Neural progenitor cell (in vitro differentiated cells): ENCODE results near the gene GARIN5A. TPM values are rescaled to one million over a fixed set of nuclear protein-coding genes. Genes with fewer than 3 reads are reported as not detected.

Source experiments
- DNase-seq: peaks from one replicate; pipeline ENCODE4 v3.0.0-alpha.2; 2016; ENCODE audit warnings: low spot score
- H2AFZ ChIP-seq: fragments of 200-600 bp; sonication (generic); replicated peaks from 2 replicates; pipeline ENCODE4 v1.6.1; 2016; ENCODE audit warnings: antibody characterized with exemption
- H3F3A ChIP-seq: fragments of 200-600 bp; sonication (generic); 2 replicates; pipeline ENCODE4 v1.6.1; 2016; ENCODE audit warnings: antibody characterized with exemption, low read depth
- H3K27ac ChIP-seq: fragments of 200-600 bp; sonication (generic); 2 replicates; pipeline ENCODE4 v1.5.1; 2016; ENCODE audit warnings: mild to moderate bottlenecking
- H3K27me3 ChIP-seq: fragments of 200-600 bp; sonication (generic); 2 replicates; pipeline ENCODE4 v1.6.1; 2016; ENCODE audit warnings: mild to moderate bottlenecking, moderate library complexity
- H3K36me3 ChIP-seq: fragments of 200-600 bp; sonication (generic); 2 replicates; pipeline ENCODE4 v1.5.1; 2016
- H3K4me1 ChIP-seq: fragments of 200-600 bp; sonication (generic); 2 replicates; pipeline ENCODE4 v1.6.1; 2016; ENCODE audit warnings: mixed run types
- H3K4me2 ChIP-seq: fragments of 200-600 bp; sonication (generic); 2 replicates; pipeline ENCODE4 v1.6.1; 2016
- H3K4me3 ChIP-seq: fragments of 200-600 bp; sonication (generic); 2 replicates; pipeline ENCODE4 v1.5.1; 2016
- H3K79me2 ChIP-seq: fragments of 200-600 bp; sonication (generic); 2 replicates; pipeline ENCODE4 v1.6.1; 2016; ENCODE audit warnings: low read depth
- H3K9ac ChIP-seq: fragments of 200-600 bp; sonication (generic); 2 replicates; pipeline ENCODE4 v1.6.1; 2016
- H3K9me3 ChIP-seq: fragments of 200-600 bp; sonication (generic); 2 replicates; pipeline ENCODE4 v1.5.1; 2016; ENCODE audit warnings: low read depth
- H4K20me1 ChIP-seq: fragments of 200-600 bp; sonication (generic); 2 replicates; pipeline ENCODE4 v1.6.1; 2016; ENCODE audit warnings: low read depth
- H3K27ac Mint-ChIP-seq: 3 replicates; pipeline ENCODE4 v1.8.0; 2021; ENCODE audit warnings: mixed read lengths
- H3K27me3 Mint-ChIP-seq: 2 replicates; pipeline ENCODE4 v1.8.0; 2022; ENCODE audit warnings: low read depth, mild to moderate bottlenecking, inconsistent platforms, moderate library complexity, mixed read lengths; ENCODE audit not compliant: insufficient read depth
- H3K36me3 Mint-ChIP-seq: 3 replicates; pipeline ENCODE4 v1.8.0; 2021; ENCODE audit warnings: mixed read lengths
- H3K4me1 Mint-ChIP-seq: 3 replicates; pipeline ENCODE4 v1.8.0; 2021; ENCODE audit warnings: mixed read lengths
- H3K4me3 Mint-ChIP-seq: 3 replicates; pipeline ENCODE4 v1.8.0; 2021; ENCODE audit warnings: mild to moderate bottlenecking, moderate library complexity, mixed read lengths
- H3K9me3 Mint-ChIP-seq: 3 replicates; pipeline ENCODE4 v1.8.0; 2020; ENCODE audit warnings: mixed read lengths
- EZH2 ChIP-seq: fragments of 200-600 bp; sonication (generic); IDR thresholded peaks from 2 replicates; pipeline ENCODE4 v1.6.1; 2017; ENCODE audit warnings: antibody characterized with exemption, mild to moderate bottlenecking, moderate library complexity
- EZH2phosphoT487 ChIP-seq: fragments of 200-600 bp; sonication (generic); IDR thresholded peaks from 2 replicates; pipeline ENCODE4 v1.6.1; 2017; ENCODE audit warnings: antibody characterized with exemption
- total RNA-seq: library from RNA; depleted of rRNA; stranded (reverse); fragments of >200 nt; gene quantifications from 2 replicates; pipeline ENCODE4 v1.2.3, GENCODE V29; 2015; ENCODE audit warnings: low replicate concordance
- TF ChIP-seq, protein P1 (sequence below): fragments of 200-600 bp; sonication (generic); IDR thresholded peaks from 2 replicates; pipeline ENCODE4 v1.5.1; 2017; ENCODE audit warnings: antibody characterized with exemption, mild to moderate bottlenecking

GARIN5A gene
- total RNA-seq, 1 donor from 2014 or later, result 5.6 TPM

DNA sequence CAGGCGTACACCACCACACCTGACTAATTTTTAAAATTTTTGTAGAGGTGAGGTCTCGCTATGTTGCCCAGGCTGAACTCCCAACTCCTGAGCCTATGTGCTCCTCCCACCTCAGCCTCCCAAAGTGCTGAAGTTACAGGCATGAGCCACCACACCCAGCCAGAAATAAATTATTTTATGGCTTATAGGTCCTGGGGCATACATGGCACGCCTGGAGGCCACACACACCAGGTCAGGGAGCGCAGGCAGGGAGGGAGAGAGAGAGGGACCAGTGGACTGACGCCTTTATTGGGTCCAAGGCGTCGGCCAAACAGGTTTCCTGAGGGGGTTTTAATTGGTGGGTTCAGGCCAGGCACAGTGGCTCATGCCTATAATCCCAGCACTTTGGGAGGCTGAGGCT, 51.1 kb downstream of the GARIN5A start:
- Mint-ChIP-seq H3K27ac (no peak overlapping the region), H3K4me3 (no peak overlapping the region), H3K27me3 (peaks cover 18% of the 10 kb centered on the region), H3K4me1 (peaks cover under 1% of the 10 kb centered on the region), H3K36me3 (no peaks in the 10 kb centered on the region), H3K9me3 (no peaks in the 10 kb centered on the region)
- H4K20me1 ChIP-seq, result no peaks in the 10 kb centered on the region
- H3K9me3 ChIP-seq, result no peaks in the 10 kb centered on the region
- H3K79me2 ChIP-seq, result no peaks in the 10 kb centered on the region
- H3K4me3 ChIP-seq, result no peak overlapping the region
- no peaks in the 10 kb centered on the region for H3K4me1 ChIP-seq
- TF ChIP-seq, protein P1, sequence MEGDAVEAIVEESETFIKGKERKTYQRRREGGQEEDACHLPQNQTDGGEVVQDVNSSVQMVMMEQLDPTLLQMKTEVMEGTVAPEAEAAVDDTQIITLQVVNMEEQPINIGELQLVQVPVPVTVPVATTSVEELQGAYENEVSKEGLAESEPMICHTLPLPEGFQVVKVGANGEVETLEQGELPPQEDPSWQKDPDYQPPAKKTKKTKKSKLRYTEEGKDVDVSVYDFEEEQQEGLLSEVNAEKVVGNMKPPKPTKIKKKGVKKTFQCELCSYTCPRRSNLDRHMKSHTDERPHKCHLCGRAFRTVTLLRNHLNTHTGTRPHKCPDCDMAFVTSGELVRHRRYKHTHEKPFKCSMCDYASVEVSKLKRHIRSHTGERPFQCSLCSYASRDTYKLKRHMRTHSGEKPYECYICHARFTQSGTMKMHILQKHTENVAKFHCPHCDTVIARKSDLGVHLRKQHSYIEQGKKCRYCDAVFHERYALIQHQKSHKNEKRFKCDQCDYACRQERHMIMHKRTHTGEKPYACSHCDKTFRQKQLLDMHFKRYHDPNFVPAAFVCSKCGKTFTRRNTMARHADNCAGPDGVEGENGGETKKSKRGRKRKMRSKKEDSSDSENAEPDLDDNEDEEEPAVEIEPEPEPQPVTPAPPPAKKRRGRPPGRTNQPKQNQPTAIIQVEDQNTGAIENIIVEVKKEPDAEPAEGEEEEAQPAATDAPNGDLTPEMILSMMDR, result no peak
- TF ChIP-seq EZH2, result no peak
- no peak for TF ChIP-seq EZH2phosphoT487
- no peak overlapping the region for H2AFZ ChIP-seq
- H3F3A ChIP-seq, result peaks cover 4% of the 10 kb centered on the region
- no peak for DNase-seq
- no peak overlapping the region for H3K27ac ChIP-seq
- H3K9ac ChIP-seq, result no peak overlapping the region
- H3K4me2 ChIP-seq, result no peak overlapping the region
- no peaks in the 10 kb centered on the region for H3K36me3 ChIP-seq
- H3K27me3 ChIP-seq, result peaks cover 38% of the 10 kb centered on the region

DNA sequence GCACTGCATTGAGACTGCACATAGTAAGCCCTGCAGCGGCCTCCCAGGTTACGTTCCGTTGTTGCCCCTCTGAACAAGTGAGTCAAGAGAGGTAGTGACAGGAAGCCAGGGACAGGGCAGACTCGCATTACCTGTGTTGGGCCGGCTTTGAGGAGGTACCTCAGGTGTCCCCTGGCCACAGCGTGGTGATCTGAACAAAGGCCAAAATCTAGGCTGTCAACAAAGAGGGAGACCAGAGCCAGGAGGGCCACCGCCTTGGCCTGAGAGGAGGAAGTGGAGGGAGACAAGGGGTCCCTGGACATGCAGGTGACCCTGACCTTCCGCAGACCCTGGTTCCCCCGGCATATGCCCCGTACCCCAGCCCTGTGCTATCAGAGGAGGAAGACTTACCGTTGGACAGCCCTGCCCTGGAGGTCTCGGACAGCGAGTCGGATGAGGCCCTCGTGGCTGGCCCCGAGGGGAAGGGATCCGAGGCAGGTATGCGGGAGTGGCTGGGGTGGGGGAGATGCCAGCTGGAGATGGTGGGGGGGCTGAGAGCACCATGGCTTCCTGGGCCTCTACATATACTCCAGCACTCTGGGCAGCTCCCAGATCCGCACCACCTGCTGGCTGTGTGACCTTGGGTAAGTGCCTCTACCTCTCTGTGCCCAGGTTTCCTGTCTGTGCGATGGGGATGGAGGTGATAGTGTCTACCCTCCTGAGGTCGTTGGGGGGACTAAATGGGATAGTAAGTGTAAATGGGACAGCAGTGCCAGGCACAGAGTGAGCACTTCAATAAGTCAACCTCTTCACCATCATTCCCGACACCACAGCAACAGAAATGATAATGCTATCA, 53.2 kb downstream of the GARIN5A start:
- no peak for TF ChIP-seq EZH2
- TF ChIP-seq EZH2phosphoT487, result no peak
- TF ChIP-seq, protein P1, result no peak
- H3K27ac ChIP-seq, result no peak overlapping the region
- H4K20me1 ChIP-seq, result no peaks in the 10 kb centered on the region
- peaks cover 10% of the 10 kb centered on the region for H3K4me1 Mint-ChIP-seq
- no peak for DNase-seq
- peaks cover 38% of the 10 kb centered on the region for H3K27me3 ChIP-seq
- no peaks in the 10 kb centered on the region for H3F3A ChIP-seq
- H3K27me3 Mint-ChIP-seq, result peaks cover 17% of the 10 kb centered on the region
- no peaks in the 10 kb centered on the region for H3K36me3 Mint-ChIP-seq
- no peak overlapping the region for H3K4me2 ChIP-seq
- no peak overlapping the region for H3K4me3 Mint-ChIP-seq
- no peaks in the 10 kb centered on the region for H3K36me3 ChIP-seq
- no peaks in the 10 kb centered on the region for H3K9me3 Mint-ChIP-seq
- H3K4me3 ChIP-seq, result no peak overlapping the region
- H2AFZ ChIP-seq, result no peak overlapping the region
- no peak overlapping the region for H3K27ac Mint-ChIP-seq
- H3K4me1 ChIP-seq, result peaks cover 6% of the 10 kb centered on the region
- no peaks in the 10 kb centered on the region for H3K79me2 ChIP-seq
- H3K9me3 ChIP-seq, result no peaks in the 10 kb centered on the region
- H3K9ac ChIP-seq, result no peak overlapping the region

DNA sequence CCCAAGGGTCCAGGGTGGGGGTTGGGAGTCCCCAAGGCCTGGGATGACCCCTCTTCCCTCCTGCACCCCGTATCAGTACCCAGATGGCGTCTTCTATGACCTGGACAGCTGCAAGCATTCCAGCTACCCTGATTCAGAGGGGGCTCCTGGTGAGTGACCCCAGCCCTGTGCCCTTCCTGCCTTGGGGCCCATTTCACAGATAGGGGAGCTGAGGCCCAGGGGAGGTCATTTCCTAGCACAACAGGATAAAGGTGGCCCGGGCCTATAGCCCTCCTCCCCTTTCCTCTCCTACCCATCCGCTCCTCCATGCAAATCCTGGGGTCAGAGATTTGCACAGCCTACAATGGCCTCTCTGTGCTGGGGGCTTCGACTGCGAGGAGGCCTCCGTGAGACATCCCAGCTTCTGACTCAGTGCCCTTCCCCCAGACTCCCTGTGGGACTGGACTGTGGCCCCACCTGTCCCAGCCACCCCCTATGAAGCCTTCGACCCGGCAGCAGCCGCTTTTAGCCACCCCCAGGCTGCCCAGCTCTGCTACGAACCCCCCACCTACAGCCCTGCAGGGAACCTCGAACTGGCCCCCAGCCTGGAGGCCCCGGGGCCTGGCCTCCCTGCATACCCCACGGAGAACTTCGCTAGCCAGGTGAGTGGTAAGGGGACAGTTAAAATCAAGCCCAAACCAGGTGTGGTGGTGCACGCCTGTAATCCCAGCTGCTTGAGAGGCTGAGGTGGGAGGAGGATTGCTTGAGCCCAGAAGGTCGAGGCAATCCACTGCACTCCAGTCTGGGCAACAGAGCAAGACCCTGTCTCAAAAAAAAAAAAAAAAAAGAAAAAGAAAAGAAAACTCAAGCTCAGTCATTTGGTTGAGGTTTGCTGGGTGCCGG, 54.0 kb downstream of the GARIN5A start:
- no peak overlapping the region for H3K27ac Mint-ChIP-seq

More for the DNA sequence above, 54.0 kb downstream of the GARIN5A start:
- Histone ChIP-seq H3K79me2 (no peaks in the 10 kb centered on the region), H3K4me2 (no peak overlapping the region), H3K36me3 (no peaks in the 10 kb centered on the region), H3K4me1 (peaks cover 7% of the 10 kb centered on the region), H2AFZ (no peak overlapping the region), H3F3A (no peaks in the 10 kb centered on the region), H3K27ac (no peak overlapping the region), H3K27me3 (peaks cover 35% of the 10 kb centered on the region), H3K4me3 (no peak overlapping the region), H3K9me3 (no peaks in the 10 kb centered on the region), H3K9ac (no peak overlapping the region), H4K20me1 (peaks cover 3% of the 10 kb centered on the region)
- peaks cover 17% of the 10 kb centered on the region for H3K27me3 Mint-ChIP-seq
- H3K4me1 Mint-ChIP-seq, result peaks cover 12% of the 10 kb centered on the region
- TF ChIP-seq EZH2 (no peak), EZH2phosphoT487 (no peak)
- TF ChIP-seq, protein P1, result no peak
- no peak overlapping the region for H3K4me3 Mint-ChIP-seq
- no peaks in the 10 kb centered on the region for H3K36me3 Mint-ChIP-seq
- no peak for DNase-seq
- no peaks in the 10 kb centered on the region for H3K9me3 Mint-ChIP-seq
